BLaER1 (cell line): ENCODE measurements around the gene ABCE1.

Source experiments
- H3K27ac ChIP-seq: shearing (Covaris generic); formaldehyde crosslinking; 2 replicates; pipeline ENCODE4 v1.8.1; 2022
- H3K27me3 ChIP-seq: shearing (Covaris generic); formaldehyde crosslinking; 2 replicates; pipeline ENCODE4 v1.8.1; 2022
- H3K36me3 ChIP-seq: shearing (Covaris generic); formaldehyde crosslinking; 2 replicates; pipeline ENCODE4 v1.8.1; 2022
- H3K4me1 ChIP-seq: shearing (Covaris generic); formaldehyde crosslinking; 2 replicates; pipeline ENCODE4 v1.8.1; 2022
- H3K4me2 ChIP-seq: shearing (Covaris generic); formaldehyde crosslinking; 2 replicates; pipeline ENCODE4 v1.8.1; 2022
- H3K4me3 ChIP-seq: shearing (Covaris generic); formaldehyde crosslinking; 2 replicates; pipeline ENCODE4 v1.8.1; 2022
- H3K9ac ChIP-seq: shearing (Covaris generic); formaldehyde crosslinking; 2 replicates; pipeline ENCODE4 v1.8.1; 2022
- H3K9me3 ChIP-seq: shearing (Covaris generic); formaldehyde crosslinking; 2 replicates; pipeline ENCODE4 v1.8.1; 2022
- H4K20me1 ChIP-seq: shearing (Covaris generic); formaldehyde crosslinking; 2 replicates; pipeline ENCODE4 v1.8.1; 2022
- Cebpa-rat ChIP-seq: shearing (Covaris generic); IDR thresholded peaks from 2 replicates; pipeline ENCODE4 v1.8.1; 2022

Gene ABCE1

DNA sequence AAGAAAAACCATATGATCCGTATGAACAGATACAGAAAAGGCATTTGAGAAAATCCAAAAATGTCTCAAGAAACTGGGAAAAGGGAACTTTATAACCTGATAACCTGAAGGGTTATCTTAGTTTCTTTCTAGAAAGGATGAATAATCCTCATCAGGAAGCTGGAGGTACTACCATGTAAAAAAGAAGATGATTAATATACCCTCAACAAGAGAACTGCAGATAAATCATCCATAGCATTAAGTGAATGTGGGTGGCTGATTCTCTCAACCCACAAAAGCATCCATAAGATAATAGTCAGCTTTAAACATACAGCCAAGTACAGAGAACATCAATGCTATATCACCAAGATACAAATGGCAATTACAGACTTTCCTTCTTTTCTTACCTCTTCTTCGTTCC is 26.6 kb upstream of the ABCE1 start:
- Histone ChIP-seq H3K4me2 (no peak overlapping the region), H3K9ac (no peak overlapping the region), H3K36me3 (peaks cover 43% of the 10 kb centered on the region), H3K4me1 (peaks cover 3% of the 10 kb centered on the region), H3K27me3 (no peaks in the 10 kb centered on the region), H3K4me3 (no peak overlapping the region), H3K9me3 (no peaks in the 10 kb centered on the region), H3K27ac (no peak overlapping the region), H4K20me1 (no peaks in the 10 kb centered on the region)
- TF ChIP-seq Cebpa-rat, result no peak

DNA sequence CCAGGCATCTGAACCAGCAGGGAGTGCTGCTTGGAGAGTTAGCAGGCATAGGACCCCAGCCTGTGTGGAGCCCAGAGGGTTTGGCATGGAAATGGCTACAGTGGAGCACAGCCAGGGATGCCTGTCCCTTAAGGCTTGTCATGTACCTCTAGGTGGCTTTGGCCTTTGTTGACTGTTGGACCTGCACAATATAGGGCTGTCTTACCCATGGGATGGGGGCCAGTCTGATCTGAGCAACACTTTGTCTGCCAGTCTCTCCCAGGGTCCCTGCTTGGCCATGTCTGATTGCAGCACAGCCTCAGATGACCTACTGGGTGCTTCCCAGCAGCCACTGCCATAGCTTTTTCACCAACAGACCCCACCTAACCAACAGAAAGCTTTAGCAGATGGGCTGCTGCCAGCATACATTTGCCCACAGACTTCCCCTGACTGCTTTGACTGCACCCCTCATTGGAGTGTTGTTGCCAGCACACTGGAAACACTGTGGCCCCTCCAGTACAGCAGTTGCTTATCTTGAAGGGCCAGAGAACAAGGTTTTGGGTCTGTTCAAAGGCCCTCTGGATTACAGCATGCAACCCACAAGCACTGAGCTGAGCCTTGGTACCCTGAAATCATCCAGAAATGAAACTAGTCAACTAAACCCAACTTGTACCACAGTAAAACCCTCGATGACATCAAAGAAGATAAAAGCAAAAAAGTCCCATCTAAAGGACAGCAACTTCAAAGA is 22.2 kb upstream of the ABCE1 start:
- H3K4me3 ChIP-seq, result no peak overlapping the region
- no peaks in the 10 kb centered on the region for H4K20me1 ChIP-seq
- H3K9ac ChIP-seq, result no peak overlapping the region
- H3K4me2 ChIP-seq, result no peak overlapping the region
- H3K27me3 ChIP-seq, result no peaks in the 10 kb centered on the region
- no peak overlapping the region for H3K27ac ChIP-seq
- no peaks in the 10 kb centered on the region for H3K4me1 ChIP-seq
- H3K36me3 ChIP-seq, result peaks cover 58% of the 10 kb centered on the region
- no peak for TF ChIP-seq Cebpa-rat
- H3K9me3 ChIP-seq, result peaks cover 22% of the 10 kb centered on the region

GRCh38 chr4:145076469-145076855 is 21.6 kb upstream of the ABCE1 start:
- no peaks in the 10 kb centered on the region for H4K20me1 ChIP-seq
- no peak overlapping the region for H3K4me3 ChIP-seq
- H3K27me3 ChIP-seq, result no peaks in the 10 kb centered on the region
- H3K4me2 ChIP-seq, result no peak overlapping the region
- no peak overlapping the region for H3K9ac ChIP-seq
- no peak overlapping the region for H3K27ac ChIP-seq
- no peaks in the 10 kb centered on the region for H3K4me1 ChIP-seq
- no peak for TF ChIP-seq Cebpa-rat
- peaks cover 57% of the 10 kb centered on the region for H3K36me3 ChIP-seq
- H3K9me3 ChIP-seq, result peaks cover 22% of the 10 kb centered on the region

GRCh38 chr4:145081756-145082155 is 16.4 kb upstream of the ABCE1 start:
- no peak for TF ChIP-seq Cebpa-rat
- no peak overlapping the region for H3K4me2 ChIP-seq
- H3K27ac ChIP-seq, result no peak overlapping the region
- H3K4me1 ChIP-seq, result no peaks in the 10 kb centered on the region
- peaks cover 14% of the 10 kb centered on the region; the same call in 1 of the 2 replicates for H4K20me1 ChIP-seq
- no peak overlapping the region for H3K9ac ChIP-seq
- H3K4me3 ChIP-seq, result no peak overlapping the region
- peaks cover 22% of the 10 kb centered on the region for H3K9me3 ChIP-seq
- H3K27me3 ChIP-seq, result no peaks in the 10 kb centered on the region
- peaks cover 71% of the 10 kb centered on the region for H3K36me3 ChIP-seq

DNA sequence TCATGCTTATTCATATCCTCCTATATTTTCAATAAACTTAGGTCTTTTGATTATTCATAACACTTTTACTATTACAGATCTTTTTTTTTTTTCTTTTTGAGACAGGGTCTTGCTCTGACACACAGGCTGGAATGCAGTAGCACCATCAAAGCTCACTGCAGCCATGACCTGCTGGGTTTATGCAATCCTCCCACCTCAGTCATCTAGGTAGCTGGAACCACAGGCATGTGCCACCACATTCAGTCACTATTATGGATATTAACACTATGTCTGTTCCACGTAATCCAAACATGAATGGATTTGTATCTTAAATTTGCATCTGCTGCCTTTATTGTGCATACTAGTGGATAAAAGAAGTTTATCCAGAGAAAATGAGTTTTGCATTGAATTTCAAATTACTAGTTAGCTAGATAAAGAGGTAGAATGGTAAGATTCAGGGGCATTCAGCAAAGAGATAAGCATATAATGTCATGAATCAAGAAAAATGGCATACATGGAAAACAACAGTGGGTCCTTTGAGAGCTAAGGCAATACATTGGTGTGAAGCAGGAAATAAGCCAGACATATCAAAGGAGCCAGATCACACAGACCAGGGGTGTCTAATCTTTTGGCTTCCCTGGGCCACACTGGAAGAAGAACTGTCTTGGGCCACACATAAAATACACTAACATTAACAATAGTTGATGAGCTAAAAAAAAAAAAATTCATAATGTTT is 14.1 kb upstream of the ABCE1 start:
- Histone ChIP-seq H3K9me3 (peaks cover 7% of the 10 kb centered on the region; the same call in 1 of the 2 replicates), H3K27ac (no peak overlapping the region), H3K4me1 (peaks cover 10% of the 10 kb centered on the region; the same call in 1 of the 2 replicates), H3K9ac (no peak overlapping the region), H3K36me3 (peaks cover 72% of the 10 kb centered on the region), H4K20me1 (peaks cover 14% of the 10 kb centered on the region; the same call in 1 of the 2 replicates), H3K4me2 (no peak overlapping the region), H3K27me3 (no peaks in the 10 kb centered on the region), H3K4me3 (no peak overlapping the region)
- TF ChIP-seq Cebpa-rat, result no peak

DNA sequence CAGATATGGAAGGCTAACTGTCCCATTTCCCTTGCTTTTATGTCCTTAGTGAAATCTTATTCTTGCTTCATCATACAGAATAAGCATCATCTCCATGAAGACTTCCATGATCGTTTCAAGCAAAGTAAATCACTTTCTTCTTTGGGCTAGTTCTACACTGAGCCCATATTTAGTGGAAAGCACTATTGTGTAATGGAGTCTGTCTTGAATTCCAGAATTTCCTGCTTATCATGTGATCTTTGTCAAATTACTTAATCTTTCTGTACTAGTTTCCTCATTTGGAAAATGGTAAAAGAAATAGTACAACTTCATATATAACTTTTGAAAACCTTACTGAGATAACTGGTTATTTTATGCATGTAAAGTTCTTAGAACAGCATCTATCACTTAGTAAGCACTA is 7.7 kb upstream of the ABCE1 start:
- Histone ChIP-seq H3K9me3 (peaks cover 12% of the 10 kb centered on the region), H3K4me3 (no peak overlapping the region), H3K9ac (no peak overlapping the region), H4K20me1 (peaks cover 12% of the 10 kb centered on the region; the same call in 1 of the 2 replicates), H3K27ac (no peak overlapping the region), H3K4me1 (peaks cover 10% of the 10 kb centered on the region; the same call in 1 of the 2 replicates), H3K4me2 (no peak overlapping the region), H3K27me3 (no peaks in the 10 kb centered on the region), H3K36me3 (peaks cover 96% of the 10 kb centered on the region)
- TF ChIP-seq Cebpa-rat, result no peak

DNA sequence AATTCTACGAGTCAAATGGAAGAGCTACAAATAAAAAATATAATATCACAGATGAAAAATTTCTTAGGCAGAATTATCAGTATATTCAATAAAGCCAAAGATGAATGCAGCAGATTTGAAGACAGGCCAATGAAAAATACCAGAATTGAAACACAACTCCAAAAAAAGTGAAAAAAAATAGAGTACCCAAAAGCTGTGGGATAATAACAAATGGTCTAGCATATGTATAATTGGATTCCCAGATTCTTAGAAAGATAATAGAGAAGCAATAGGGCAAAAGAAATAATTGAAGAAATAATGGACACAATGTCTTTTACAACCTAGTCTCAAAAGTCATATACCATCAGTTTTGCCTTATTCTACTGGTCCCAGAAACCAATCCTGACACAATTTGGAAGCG is 4.5 kb upstream of the ABCE1 start:
- TF ChIP-seq Cebpa-rat, result no peak

DNA sequence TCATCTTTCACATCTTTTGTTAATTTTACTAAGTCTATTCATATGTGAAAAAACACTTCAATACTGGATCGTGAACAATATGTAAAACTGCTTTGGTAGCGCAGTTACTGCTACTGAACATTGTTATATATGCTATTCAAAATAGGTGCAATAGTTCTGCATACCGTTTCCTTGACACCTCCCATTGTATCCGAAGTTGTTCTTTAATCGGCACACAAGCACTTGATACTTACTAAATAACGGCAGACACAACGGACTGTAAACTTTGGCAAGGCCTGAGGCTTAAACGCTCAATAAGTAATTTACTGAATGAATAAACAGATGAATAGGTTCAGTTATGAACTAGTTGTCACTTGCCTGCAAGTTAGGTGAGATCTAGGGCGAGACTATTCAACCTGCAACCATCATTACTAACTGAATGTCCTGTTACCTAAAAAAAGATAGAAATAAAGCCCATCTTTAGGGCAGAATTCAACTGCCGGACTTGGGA is 735 bp upstream of the ABCE1 start:
- Histone ChIP-seq H3K4me1 (peaks cover 44% of the 10 kb centered on the region), H3K4me2 (peak overlapping the region; percentile 85), H3K36me3 (peaks cover 36% of the 10 kb centered on the region), H3K4me3 (peak overlapping the region; percentile 89), H3K27ac (peak overlapping the region; percentile 94), H3K9ac (peak overlapping the region; percentile 94), H4K20me1 (peaks cover 36% of the 10 kb centered on the region), H3K9me3 (peaks cover 12% of the 10 kb centered on the region), H3K27me3 (no peaks in the 10 kb centered on the region)
- TF ChIP-seq Cebpa-rat, result no peak

More for the DNA sequence above, 4.5 kb upstream of the ABCE1 start:
- peaks cover 72% of the 10 kb centered on the region for H3K36me3 ChIP-seq
- no peak overlapping the region for H3K4me2 ChIP-seq
- H3K9me3 ChIP-seq, result peaks cover 12% of the 10 kb centered on the region
- no peaks in the 10 kb centered on the region for H3K27me3 ChIP-seq
- H4K20me1 ChIP-seq, result peaks cover 4% of the 10 kb centered on the region; the same call in 1 of the 2 replicates
- H3K4me1 ChIP-seq, result peaks cover 16% of the 10 kb centered on the region
- no peak overlapping the region for H3K9ac ChIP-seq
- no peak overlapping the region for H3K27ac ChIP-seq
- no peak overlapping the region for H3K4me3 ChIP-seq

GRCh38 chr4:145098675-145099037 is 545 bp downstream of the ABCE1 start:
- H3K27me3 ChIP-seq, result no peaks in the 10 kb centered on the region
- H3K36me3 ChIP-seq, result peaks cover 26% of the 10 kb centered on the region
- peaks cover 57% of the 10 kb centered on the region for H3K4me1 ChIP-seq
- peak overlapping the region; percentile 89 for H3K4me3 ChIP-seq
- TF ChIP-seq Cebpa-rat, result no peak
- H3K9ac ChIP-seq, result peak overlapping the region; percentile 94
- H3K27ac ChIP-seq, result peak overlapping the region; percentile 94
- peak overlapping the region; percentile 70 for H3K4me2 ChIP-seq
- H4K20me1 ChIP-seq, result peaks cover 44% of the 10 kb centered on the region
- peaks cover 11% of the 10 kb centered on the region for H3K9me3 ChIP-seq

GRCh38 chr4:145099653-145100052 is 1.5 kb downstream of the ABCE1 start:
- peaks cover 21% of the 10 kb centered on the region for H3K36me3 ChIP-seq
- peak overlapping the region; percentile 89 for H3K4me3 ChIP-seq
- peak overlapping the region; percentile 94 for H3K27ac ChIP-seq
- peaks cover under 1% of the 10 kb centered on the region; the same call in 1 of the 2 replicates for H3K9me3 ChIP-seq
- peak overlapping the region; percentile 94 for H3K9ac ChIP-seq
- H3K27me3 ChIP-seq, result no peaks in the 10 kb centered on the region
- H3K4me2 ChIP-seq, result peak overlapping the region; percentile 70
- TF ChIP-seq Cebpa-rat, result no peak
- peaks cover 58% of the 10 kb centered on the region for H3K4me1 ChIP-seq
- H4K20me1 ChIP-seq, result peaks cover 51% of the 10 kb centered on the region
